Kidney (tissue), 14 donors: ENCODE results near the gene TTC39B. TPM values are rescaled to one million over a fixed set of nuclear protein-coding genes. Genes with fewer than 3 reads are reported as not detected.

ENCODE experiments used
- DNase-seq, 5 donors: peaks; one replicate each; pipeline ENCODE4 v3.0.0-alpha.2; 2013 to 2020
- FAIRE-seq: peaks from 2 replicates; lab custom pipeline; 2012; peaks lifted over from hg19 to GRCh38; lab: Jason Lieb, UNC
- H3K27ac ChIP-seq, 2 donors: one replicate each; pipeline ENCODE4 v1.7.0; 2013; ENCODE audit warnings: low read depth in 2 of 2, low read length in 2 of 2, inconsistent platforms in 1 of 2
- H3K27me3 ChIP-seq: one replicate; pipeline ENCODE4 v1.7.1; 2013; ENCODE audit warnings: low read length, inconsistent platforms; ENCODE audit not compliant: control insufficient read depth, insufficient read depth
- H3K36me3 ChIP-seq, 3 donors: one replicate each; pipeline versions ENCODE4 v1.7.0 to v1.7.1; 2013; ENCODE audit warnings: low read length in 3 of 3, control low read depth in 1 of 3, inconsistent platforms in 1 of 3; ENCODE audit not compliant: insufficient read depth in 3 of 3, control insufficient read depth in 2 of 3
- H3K4me1 ChIP-seq, 3 donors: one replicate each; pipeline versions ENCODE4 v1.7.0 to v1.7.1; 2013; ENCODE audit warnings: low read length in 3 of 3, inconsistent platforms in 1 of 3, low read depth in 1 of 3; ENCODE audit not compliant: control insufficient read depth in 2 of 3, insufficient read depth in 2 of 3
- H3K4me3 ChIP-seq, 3 donors: one replicate each; pipeline versions ENCODE4 v1.7.0 to v1.8.1; 2013; ENCODE audit warnings: low read length in 3 of 3, control low read depth in 1 of 3, inconsistent platforms in 1 of 3
- H3K9ac ChIP-seq, 3 donors: one replicate each; pipeline versions ENCODE4 v1.7.0 to v1.7.1; 2013; ENCODE audit warnings: low read length in 3 of 3, control low read depth in 1 of 3, inconsistent platforms in 1 of 3
- H3K9me3 ChIP-seq, 3 donors: one replicate each; pipeline versions ENCODE4 v1.7.0 to v1.7.1; 2013; ENCODE audit warnings: low read length in 3 of 3, control low read depth in 1 of 3, inconsistent platforms in 1 of 3; ENCODE audit not compliant: control insufficient read depth in 2 of 3, insufficient read depth in 1 of 3
- intact Hi-C: fragments of 100-400 bp; cut with DNase I; formaldehyde crosslinking; loops from one replicate; pipeline ENCODE4 v1.11.1; 2022
- polyA plus RNA-seq: library from polyadenylated mRNA; stranded (reverse); fragments of 350-450 nt; fragmentation: Illumina TruSeq; extraction: RNeasy Lipid Tissue Mini Kit (QIAGEN cat#74804); gene quantifications from one replicate; pipeline ENCODE4 v1.2.3, GENCODE V29; 2014; ENCODE audit warnings: low read depth, low replicate concordance; ENCODE audit not compliant: insufficient read depth
- total RNA-seq: library from RNA; stranded (reverse); fragmentation: NEBNext Ultra II Directional; extraction: Animal tissue kit (Norgen Biotek cat#: 25700); gene quantifications from one replicate; pipeline ENCODE4 v1.2.1, GENCODE V29; 2021
- TF ChIP-seq, protein P1 (sequence below): IDR thresholded peaks from 3 replicates; pipeline ENCODE4 v1.5.1; 2012; ENCODE audit warnings: mild to moderate bottlenecking, moderate library complexity, borderline replicate concordance; ENCODE audit not compliant: insufficient read depth; ENCODE audit errors: extremely low read depth
- donor health status: control.
- donor health status: control.
- donor health status: control.
- donor health status: control.
- donor health status: control.
- donor health status: DM: yes; HTN: yes; CAD: no.
- donor health status: Normal renal cell carcinoma (clear cell type).

TTC39B gene
- total and polyA plus RNA-seq, 2 donors from 2014 or later: 4.9 to 22.0 TPM

DNA sequence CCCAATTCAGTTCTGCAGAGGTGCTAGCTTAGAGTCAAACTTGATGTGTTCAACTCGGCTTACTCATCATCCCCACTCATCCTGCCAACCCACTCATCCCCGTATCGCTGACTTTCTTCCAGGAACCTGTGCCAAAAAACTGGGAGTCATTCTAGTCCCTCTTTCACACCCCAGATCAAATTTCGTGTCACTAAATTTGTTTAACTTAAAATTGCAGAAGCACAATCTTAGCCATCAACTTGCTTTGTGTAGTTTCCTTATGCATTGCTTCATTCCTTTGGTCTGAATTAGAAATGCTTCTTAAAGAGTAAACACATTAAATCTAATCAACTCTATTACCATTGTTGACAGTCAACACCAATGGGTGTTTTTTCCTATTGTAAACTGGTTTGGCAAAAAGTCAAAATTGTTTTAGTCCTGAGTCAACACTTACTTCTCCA lies 162.4 kb downstream of the TTC39B start:
- Histone ChIP-seq H3K27ac (no peak overlapping the region), H3K4me3 (no peak overlapping the region), H3K27me3 (no peaks in the 10 kb centered on the region), H3K9ac (no peak overlapping the region), H3K36me3 (no peaks in the 10 kb centered on the region), H3K4me1 (no peaks in the 10 kb centered on the region), H3K9me3 (no peaks in the 10 kb centered on the region)
- no peak for FAIRE-seq
- DNase-seq: no peak
- intact Hi-C loops: no loop called here
- TF ChIP-seq, protein P1, sequence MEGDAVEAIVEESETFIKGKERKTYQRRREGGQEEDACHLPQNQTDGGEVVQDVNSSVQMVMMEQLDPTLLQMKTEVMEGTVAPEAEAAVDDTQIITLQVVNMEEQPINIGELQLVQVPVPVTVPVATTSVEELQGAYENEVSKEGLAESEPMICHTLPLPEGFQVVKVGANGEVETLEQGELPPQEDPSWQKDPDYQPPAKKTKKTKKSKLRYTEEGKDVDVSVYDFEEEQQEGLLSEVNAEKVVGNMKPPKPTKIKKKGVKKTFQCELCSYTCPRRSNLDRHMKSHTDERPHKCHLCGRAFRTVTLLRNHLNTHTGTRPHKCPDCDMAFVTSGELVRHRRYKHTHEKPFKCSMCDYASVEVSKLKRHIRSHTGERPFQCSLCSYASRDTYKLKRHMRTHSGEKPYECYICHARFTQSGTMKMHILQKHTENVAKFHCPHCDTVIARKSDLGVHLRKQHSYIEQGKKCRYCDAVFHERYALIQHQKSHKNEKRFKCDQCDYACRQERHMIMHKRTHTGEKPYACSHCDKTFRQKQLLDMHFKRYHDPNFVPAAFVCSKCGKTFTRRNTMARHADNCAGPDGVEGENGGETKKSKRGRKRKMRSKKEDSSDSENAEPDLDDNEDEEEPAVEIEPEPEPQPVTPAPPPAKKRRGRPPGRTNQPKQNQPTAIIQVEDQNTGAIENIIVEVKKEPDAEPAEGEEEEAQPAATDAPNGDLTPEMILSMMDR: no peak

DNA sequence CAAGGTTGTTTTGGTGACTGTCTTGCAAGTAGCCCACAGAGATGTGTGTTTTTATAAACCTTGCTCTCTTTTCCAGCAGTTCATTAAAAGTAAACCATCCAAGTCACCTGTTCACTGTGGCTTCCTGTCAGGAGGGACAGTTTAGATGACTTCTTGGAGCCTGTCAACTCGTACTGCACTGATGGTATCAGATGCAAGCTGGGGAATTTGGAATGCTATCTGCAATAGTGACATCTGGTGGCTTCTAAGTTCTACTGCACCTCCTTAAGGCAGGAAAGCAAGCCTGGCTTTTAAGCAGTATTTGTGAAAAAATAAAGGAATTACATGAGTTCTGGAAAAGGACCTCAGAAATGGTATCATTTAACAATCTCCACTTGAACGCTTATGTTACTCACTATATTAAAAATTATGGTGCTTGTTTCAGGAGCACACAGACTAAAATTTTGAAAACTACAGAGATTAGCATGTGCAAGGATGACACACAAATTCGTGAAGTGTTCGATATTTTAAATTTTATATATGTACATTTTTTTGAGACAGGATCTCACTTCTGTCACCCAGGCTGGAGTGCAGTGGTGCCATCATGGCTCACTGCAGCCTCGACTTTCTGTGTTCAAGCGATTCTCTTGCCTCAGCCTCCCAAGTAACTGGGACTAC lies 164.0 kb downstream of the TTC39B start:
- Histone ChIP-seq H3K9ac (no peak overlapping the region), H3K9me3 (no peaks in the 10 kb centered on the region), H3K27me3 (no peaks in the 10 kb centered on the region), H3K4me1 (no peaks in the 10 kb centered on the region), H3K27ac (no peak overlapping the region), H3K4me3 (no peak overlapping the region), H3K36me3 (no peaks in the 10 kb centered on the region)
- peak; percentile 86 for FAIRE-seq
- TF ChIP-seq, protein P1: peak; percentile 65
- DNase-seq: peak in 4 of 5 donors; percentile 41 to 82 (median 62)
- intact Hi-C loops: no loop called here

DNA sequence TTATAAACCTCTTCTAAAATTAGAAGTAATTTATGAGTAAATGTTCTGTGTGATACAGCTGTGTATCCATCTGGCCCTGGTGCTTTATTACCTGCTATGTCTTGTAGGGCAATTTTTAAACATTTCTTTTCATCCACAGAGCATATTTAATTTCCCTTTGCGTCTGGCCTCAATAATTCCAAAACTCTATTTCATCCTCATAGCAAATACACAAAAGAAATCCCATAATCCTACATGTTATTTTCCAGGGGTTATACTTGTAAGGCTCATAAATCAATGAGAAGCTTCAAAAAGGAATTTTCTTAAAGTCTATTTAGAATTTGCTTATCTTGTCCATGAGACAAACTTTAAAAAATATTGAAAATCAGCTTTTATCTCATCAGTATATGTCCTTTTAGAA lies 167.0 kb downstream of the TTC39B start:
- no peaks in the 10 kb centered on the region for H3K36me3 ChIP-seq
- H3K9me3 ChIP-seq: no peaks in the 10 kb centered on the region
- peaks cover 0 to 3% (median 0%) of the 10 kb centered on the region in 3 donors for H3K4me1 ChIP-seq
- FAIRE-seq: no peak
- H3K27ac ChIP-seq: no peak overlapping the region
- no peaks in the 10 kb centered on the region for H3K27me3 ChIP-seq
- no peak overlapping the region for H3K9ac ChIP-seq
- H3K4me3 ChIP-seq: no peak overlapping the region
- DNase-seq: no peak
- TF ChIP-seq, protein P1: no peak
- intact Hi-C loops: no loop called here
